Thyroid gland (tissue), 4 donors: ENCODE results near the gene SLC47A2.

Experiments
- POLR2A ChIP-seq, 2 donors: fragments of 450-650 bp; IDR thresholded peaks; one replicate each; pipeline ENCODE4 v1.6.1; 2017; ENCODE audit warnings: antibody characterized with exemption in 2 of 2, mild to moderate bottlenecking in 2 of 2, moderate library complexity in 1 of 2
- TF ChIP-seq, protein P1 (sequence below), 6 experiments: fragments of 200-600 bp in 3 of 6; fragments of 450-650 bp in 3 of 6; sonication (generic) in 3 of 6; IDR thresholded peaks; one replicate each; pipeline ENCODE4 v1.5.1; 2016 to 2019; ENCODE audit warnings: antibody characterized with exemption in 6 of 6, mild to moderate bottlenecking in 2 of 6, inconsistent platforms in 1 of 6, moderate library complexity in 1 of 6

DNA sequence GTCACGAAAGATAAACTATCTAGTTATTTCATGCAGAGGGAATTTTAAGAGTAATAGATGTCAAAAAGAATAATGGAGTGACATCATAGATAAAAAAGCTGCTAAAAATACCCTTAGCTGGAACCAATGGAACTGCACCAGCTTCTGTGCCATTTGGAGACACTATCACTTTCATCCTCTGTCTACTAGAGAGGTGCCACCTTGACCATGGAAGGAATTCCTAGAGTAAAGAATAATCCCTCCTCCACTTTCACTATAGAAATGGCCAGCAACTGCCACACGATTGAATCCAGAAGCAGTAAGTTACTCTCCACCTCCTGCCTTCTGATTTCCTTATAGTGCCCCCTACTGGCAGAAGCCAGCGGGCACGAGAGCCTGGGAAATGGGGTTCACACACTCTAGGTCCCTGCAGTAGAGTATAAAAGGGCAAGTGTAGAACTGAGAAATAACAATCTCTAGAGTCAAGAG is 70.6 kb downstream of the SLC47A2 start:
- no peak for TF ChIP-seq POLR2A (IDR thresholded peaks at IDR 0.05)
- TF ChIP-seq, protein P1, sequence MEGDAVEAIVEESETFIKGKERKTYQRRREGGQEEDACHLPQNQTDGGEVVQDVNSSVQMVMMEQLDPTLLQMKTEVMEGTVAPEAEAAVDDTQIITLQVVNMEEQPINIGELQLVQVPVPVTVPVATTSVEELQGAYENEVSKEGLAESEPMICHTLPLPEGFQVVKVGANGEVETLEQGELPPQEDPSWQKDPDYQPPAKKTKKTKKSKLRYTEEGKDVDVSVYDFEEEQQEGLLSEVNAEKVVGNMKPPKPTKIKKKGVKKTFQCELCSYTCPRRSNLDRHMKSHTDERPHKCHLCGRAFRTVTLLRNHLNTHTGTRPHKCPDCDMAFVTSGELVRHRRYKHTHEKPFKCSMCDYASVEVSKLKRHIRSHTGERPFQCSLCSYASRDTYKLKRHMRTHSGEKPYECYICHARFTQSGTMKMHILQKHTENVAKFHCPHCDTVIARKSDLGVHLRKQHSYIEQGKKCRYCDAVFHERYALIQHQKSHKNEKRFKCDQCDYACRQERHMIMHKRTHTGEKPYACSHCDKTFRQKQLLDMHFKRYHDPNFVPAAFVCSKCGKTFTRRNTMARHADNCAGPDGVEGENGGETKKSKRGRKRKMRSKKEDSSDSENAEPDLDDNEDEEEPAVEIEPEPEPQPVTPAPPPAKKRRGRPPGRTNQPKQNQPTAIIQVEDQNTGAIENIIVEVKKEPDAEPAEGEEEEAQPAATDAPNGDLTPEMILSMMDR (IDR thresholded peaks at IDR 0.05): peak in 3 of 6 experiments; percentile 13 to 34 (median 21)
